ENCODE results near the gene STK40. TPM values are rescaled to one million over a fixed set of nuclear protein-coding genes. Genes with fewer than 3 reads are reported as not detected.

Gene STK40
- total RNA-seq, 1 experiment from 2014 or later: 25.0 TPM

GRCh38 chr1:36406440-36406839 lies 20.7 kb upstream of the STK40 start:
- Histone ChIP-seq H3K36me3 (replicated peaks; ENCODE audit: control insufficient read depth, insufficient read depth, low read length) (peaks cover 2% of the 10 kb centered on the region), H3K4me3 (ENCODE audit: insufficient read depth, low read depth, low read length) (no peak overlapping the region), H3K27me3 (ENCODE audit: control insufficient read depth, insufficient read depth, low read length) (no peaks in the 10 kb centered on the region)
- DNase-seq: no peak

GRCh38 chr1:36402504-36402890 lies 16.8 kb upstream of the STK40 start:
- Histone ChIP-seq H3K27me3 (ENCODE audit: control insufficient read depth, insufficient read depth, low read length) (no peaks in the 10 kb centered on the region), H3K36me3 (replicated peaks; ENCODE audit: control insufficient read depth, insufficient read depth, low read length) (peaks cover 1% of the 10 kb centered on the region), H3K4me3 (ENCODE audit: insufficient read depth, low read depth, low read length) (no peak overlapping the region)
- DNase-seq: no peak

DNA sequence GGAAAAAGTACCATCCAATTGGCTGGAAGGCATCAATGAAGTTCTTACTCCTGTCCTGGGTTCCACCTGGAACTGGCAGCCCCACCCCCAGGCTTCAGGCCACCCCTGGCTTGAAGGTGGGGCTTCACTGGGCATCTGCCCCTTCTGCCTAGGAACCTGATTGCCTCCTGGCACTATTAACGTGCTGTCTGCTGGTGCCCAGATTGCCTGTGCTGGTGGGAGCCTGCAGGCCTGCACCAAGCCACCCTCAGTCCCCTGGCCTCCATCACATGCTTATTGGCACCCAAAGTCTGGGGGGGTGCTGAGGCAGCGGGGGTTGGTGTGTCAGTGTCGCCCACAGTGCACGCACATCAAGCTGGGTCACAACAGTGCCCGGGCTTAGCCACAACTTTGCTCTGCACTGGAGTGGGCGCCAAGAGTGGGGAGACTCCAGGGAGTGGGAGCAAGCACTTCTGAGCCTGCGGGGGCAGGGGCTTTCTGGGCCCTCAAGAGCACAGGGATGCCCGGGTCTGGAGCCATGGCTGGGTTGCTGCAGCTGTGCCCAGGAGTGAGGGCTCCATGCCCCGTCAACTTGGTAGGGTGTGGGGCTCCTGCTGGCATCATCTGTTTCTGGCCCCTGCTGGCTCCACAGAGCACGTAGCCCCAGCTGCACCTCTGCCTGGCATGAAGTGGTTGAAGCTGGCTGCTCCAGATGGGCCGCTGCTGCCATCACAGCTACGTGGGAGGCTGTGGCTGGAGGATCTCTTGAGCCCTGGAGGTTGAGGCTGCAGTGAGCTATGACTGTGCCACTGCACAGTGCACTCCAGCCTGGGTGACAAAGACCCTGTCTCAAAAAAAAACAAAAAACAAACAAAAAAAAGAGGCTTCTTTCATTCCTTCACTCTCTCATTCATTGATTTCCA lies 16.1 kb upstream of the STK40 start:
- no peaks in the 10 kb centered on the region for H3K36me3 ChIP-seq (replicated peaks; ENCODE audit: control insufficient read depth, insufficient read depth, low read length)
- H3K27me3 ChIP-seq (ENCODE audit: control insufficient read depth, insufficient read depth, low read length): no peaks in the 10 kb centered on the region
- H3K4me3 ChIP-seq (ENCODE audit: insufficient read depth, low read depth, low read length): peak overlapping the region; percentile 63
- no peak for DNase-seq

DNA sequence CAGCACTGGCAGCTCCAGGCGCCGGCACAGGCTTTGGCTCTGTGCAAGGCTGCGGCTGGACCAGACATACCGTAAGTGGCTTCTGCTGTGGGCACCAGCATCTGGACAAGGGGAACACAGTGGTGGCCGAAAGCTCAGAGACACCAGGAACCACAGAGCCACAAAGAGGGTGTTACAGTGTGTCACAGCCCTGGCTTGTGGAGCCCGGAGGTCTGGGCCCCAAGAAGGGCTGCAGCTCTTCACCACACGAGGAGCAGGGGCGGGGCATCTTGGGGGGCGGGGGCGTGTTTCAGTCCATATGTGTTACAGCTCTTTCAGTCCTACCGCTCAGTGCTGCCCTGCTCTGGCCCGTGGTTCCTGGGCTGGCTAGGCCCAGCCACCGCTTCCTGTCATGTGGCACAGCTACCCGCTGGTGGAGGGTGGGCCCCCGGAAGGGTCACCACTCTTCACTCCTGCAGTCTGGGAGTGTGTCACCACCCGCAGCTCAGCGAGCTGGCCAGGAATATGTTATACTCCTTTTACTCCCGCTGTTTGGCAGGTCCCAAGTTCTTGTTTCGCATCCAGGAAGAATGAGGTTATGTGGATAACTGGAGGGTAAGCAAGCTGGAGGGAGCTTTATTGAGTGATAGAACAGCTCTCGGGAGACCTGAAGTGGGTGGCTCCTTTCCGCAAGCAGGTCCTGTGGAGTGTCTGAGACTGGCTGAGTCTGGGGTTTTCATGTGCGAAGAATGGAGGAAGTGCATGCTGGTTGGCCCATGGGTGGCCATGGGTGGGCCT lies 15.3 kb upstream of the STK40 start:
- DNase-seq: peak; percentile 92

GRCh38 chr1:36400514-36400824 lies 14.7 kb upstream of the STK40 start:
- H3K36me3 ChIP-seq (replicated peaks; ENCODE audit: control insufficient read depth, insufficient read depth, low read length): no peaks in the 10 kb centered on the region
- H3K4me3 ChIP-seq (ENCODE audit: insufficient read depth, low read depth, low read length): peak overlapping the region; percentile 42
- peak; percentile 34 for DNase-seq
- H3K27me3 ChIP-seq (ENCODE audit: control insufficient read depth, insufficient read depth, low read length): no peaks in the 10 kb centered on the region

More for the DNA sequence above, 15.3 kb upstream of the STK40 start:
- no peaks in the 10 kb centered on the region for H3K36me3 ChIP-seq (replicated peaks; ENCODE audit: control insufficient read depth, insufficient read depth, low read length)
- peak overlapping the region; percentile 63 for H3K4me3 ChIP-seq (ENCODE audit: insufficient read depth, low read depth, low read length)
- H3K27me3 ChIP-seq (ENCODE audit: control insufficient read depth, insufficient read depth, low read length): no peaks in the 10 kb centered on the region

GRCh38 chr1:36398370-36398977 lies 12.8 kb upstream of the STK40 start:
- no peaks in the 10 kb centered on the region for H3K27me3 ChIP-seq (ENCODE audit: control insufficient read depth, insufficient read depth, low read length)
- H3K4me3 ChIP-seq (ENCODE audit: insufficient read depth, low read depth, low read length): no peak overlapping the region
- DNase-seq: no peak
- peaks cover 5% of the 10 kb centered on the region for H3K36me3 ChIP-seq (replicated peaks; ENCODE audit: control insufficient read depth, insufficient read depth, low read length)

DNA sequence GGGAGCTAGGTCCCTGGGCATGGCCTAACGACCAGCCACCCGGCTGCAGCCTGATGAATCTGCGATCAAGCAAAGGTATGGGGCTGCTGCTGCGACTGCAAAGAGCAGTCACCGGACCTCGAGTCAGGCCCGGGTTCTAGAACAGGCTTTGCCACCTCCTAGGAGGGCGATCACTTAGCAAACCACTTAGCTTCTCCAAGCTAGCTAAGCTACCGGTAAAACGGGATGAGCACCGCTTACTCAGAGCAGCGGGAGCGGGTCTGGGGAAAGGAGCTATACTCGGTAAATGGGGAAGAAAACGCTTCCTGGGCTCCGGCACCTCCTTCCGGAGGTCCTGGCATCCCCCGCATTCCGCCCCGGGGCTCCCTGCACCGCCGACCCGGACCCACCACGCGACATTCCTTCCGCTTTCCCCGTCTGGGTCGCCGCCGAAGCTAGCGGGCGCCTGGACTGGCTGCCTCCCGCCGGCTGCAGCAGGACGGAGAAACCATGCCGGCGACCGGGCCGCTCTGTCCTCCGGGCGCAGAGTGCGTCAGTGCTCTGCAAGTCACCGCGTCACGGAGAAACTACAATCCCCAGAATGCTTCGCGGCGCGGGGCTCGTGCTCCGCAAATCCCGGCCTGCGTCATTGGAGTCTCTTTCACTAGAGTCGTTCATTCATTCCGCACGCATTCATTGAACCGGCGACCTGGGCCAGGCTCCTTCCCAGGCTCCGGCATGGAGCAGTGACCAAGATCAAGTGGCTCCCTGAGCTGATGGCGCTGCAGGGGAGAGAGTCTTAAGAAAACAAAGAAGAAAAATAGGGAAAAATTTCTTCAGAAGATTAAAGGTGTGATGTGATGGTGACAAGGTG lies 11.9 kb upstream of the STK40 start, which contains the start of gene LSM10:
Gene LSM10 (minus strand): TSS at position 531 of the 853 bp plus-strand sequence. CDS start 3,779 bp downstream, outside the sequence.
- peak; percentile 95 for DNase-seq
- Histone ChIP-seq H3K27me3 (ENCODE audit: control insufficient read depth, insufficient read depth, low read length) (no peaks in the 10 kb centered on the region), H3K36me3 (replicated peaks; ENCODE audit: control insufficient read depth, insufficient read depth, low read length) (peaks cover 10% of the 10 kb centered on the region), H3K4me3 (ENCODE audit: insufficient read depth, low read depth, low read length) (peak within 1 kb of the TSS; percentile 76)

- H3K4me3 ChIP-seq (ENCODE audit: insufficient read depth, low read depth, low read length): peak overlapping the region; percentile 76
- DNase-seq: no peak
- H3K36me3 ChIP-seq (replicated peaks; ENCODE audit: control insufficient read depth, insufficient read depth, low read length): peaks cover 12% of the 10 kb centered on the region
- no peaks in the 10 kb centered on the region for H3K27me3 ChIP-seq (ENCODE audit: control insufficient read depth, insufficient read depth, low read length)
These were observed 11.3 kb upstream of the STK40 start for GRCh38 chr1:36397083-36397377.

DNA sequence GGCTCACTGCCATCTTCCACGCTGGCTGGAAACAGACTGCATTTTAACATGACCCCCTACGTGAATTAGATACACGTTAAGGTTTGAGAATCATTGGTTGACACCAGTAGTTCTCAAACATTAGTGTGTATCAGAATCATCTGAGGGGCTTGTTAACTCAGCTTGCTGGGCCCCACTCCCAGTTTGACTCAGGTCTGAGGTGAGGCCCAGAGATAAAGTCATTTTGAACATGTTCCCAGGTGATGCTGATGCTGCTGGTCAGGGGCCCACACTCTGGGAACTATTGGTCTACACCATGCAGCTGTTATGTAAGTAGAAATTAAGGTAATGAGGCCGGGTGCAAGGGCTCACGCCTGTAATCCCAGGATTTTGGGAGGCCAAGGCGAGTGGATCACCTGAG lies 10.6 kb upstream of the STK40 start:
- H3K36me3 ChIP-seq (replicated peaks; ENCODE audit: control insufficient read depth, insufficient read depth, low read length): peaks cover 15% of the 10 kb centered on the region
- no peaks in the 10 kb centered on the region for H3K27me3 ChIP-seq (ENCODE audit: control insufficient read depth, insufficient read depth, low read length)
- H3K4me3 ChIP-seq (ENCODE audit: insufficient read depth, low read depth, low read length): no peak overlapping the region
- no peak for DNase-seq

GRCh38 chr1:36393686-36394085 lies 8.0 kb upstream of the STK40 start:
- Histone ChIP-seq H3K27me3 (ENCODE audit: control insufficient read depth, insufficient read depth, low read length) (no peaks in the 10 kb centered on the region), H3K36me3 (replicated peaks; ENCODE audit: control insufficient read depth, insufficient read depth, low read length) (peaks cover 19% of the 10 kb centered on the region), H3K4me3 (ENCODE audit: insufficient read depth, low read depth, low read length) (no peak overlapping the region)
- no peak for DNase-seq

DNA sequence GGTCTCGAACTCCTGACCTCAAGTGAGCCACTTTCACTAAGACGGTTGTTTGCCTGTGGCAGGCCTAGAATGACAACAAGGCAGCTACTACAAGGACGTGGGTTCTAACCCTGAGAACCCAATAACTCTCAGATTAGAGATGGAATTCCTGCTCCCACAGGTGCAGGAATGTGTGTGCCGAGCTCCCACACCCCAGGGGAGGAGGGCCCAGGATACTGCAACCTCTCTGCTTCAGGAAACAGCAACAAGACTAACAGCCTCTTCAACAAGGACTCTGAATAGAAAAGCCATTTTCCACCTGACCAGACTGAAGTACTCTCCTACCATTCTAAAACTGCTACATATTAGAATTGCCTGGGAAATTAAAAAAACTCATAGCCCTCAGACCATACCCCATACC lies 7.1 kb upstream of the STK40 start:
- no peak for DNase-seq

GRCh38 chr1:36391271-36391670 lies 5.5 kb upstream of the STK40 start:
- no peak overlapping the region for H3K4me3 ChIP-seq (ENCODE audit: insufficient read depth, low read depth, low read length)
- H3K27me3 ChIP-seq (ENCODE audit: control insufficient read depth, insufficient read depth, low read length): no peaks in the 10 kb centered on the region
- DNase-seq: no peak
- peaks cover 19% of the 10 kb centered on the region for H3K36me3 ChIP-seq (replicated peaks; ENCODE audit: control insufficient read depth, insufficient read depth, low read length)

More for the DNA sequence above, 7.1 kb upstream of the STK40 start:
- H3K36me3 ChIP-seq (replicated peaks; ENCODE audit: control insufficient read depth, insufficient read depth, low read length): peaks cover 19% of the 10 kb centered on the region
- H3K4me3 ChIP-seq (ENCODE audit: insufficient read depth, low read depth, low read length): no peak overlapping the region
- no peaks in the 10 kb centered on the region for H3K27me3 ChIP-seq (ENCODE audit: control insufficient read depth, insufficient read depth, low read length)

DNA sequence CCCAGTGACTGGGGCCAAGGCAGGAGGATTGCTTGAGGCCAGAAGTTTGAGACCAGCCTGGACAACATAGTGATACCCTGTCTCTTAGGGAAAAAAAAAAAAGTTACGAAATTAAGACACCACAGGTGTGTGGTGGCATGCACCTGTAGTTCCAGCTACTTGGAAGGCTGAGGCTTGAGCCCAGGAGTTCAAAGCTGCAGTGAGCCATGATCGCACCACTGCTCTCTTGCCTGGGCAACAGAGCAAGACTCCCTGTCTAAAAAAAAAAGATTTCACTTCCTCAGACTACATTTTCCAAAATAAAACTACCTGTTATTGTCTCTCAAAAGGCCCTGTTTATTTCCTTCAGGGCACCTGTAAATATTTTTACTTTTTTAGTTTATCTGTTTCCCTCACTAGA lies 4.7 kb upstream of the STK40 start:
- H3K4me3 ChIP-seq (ENCODE audit: insufficient read depth, low read depth, low read length): no peak overlapping the region
- no peaks in the 10 kb centered on the region for H3K27me3 ChIP-seq (ENCODE audit: control insufficient read depth, insufficient read depth, low read length)
- DNase-seq: no peak

DNA sequence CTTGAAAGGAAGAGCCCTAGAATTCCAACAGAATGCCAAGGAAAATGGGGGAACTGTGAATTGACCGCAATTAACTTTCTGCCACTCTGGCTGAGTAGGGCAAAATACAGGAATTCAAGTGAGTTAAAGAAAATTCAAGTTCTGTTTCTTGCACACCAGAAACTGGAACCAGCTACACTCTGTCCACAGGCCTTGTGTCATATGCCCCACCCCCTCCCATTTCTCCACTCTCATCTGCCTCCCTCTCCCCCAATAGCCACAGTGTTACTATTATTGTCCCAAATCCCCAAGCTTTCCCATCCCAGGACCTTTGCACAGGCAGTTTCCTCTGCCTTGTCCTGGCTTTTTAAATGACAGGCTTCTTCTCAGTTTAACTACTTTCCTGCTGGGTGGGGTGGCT lies 4.3 kb upstream of the STK40 start:
- H3K4me3 ChIP-seq (ENCODE audit: insufficient read depth, low read depth, low read length): no peak overlapping the region
- DNase-seq: no peak
- peaks cover 19% of the 10 kb centered on the region for H3K36me3 ChIP-seq (replicated peaks; ENCODE audit: control insufficient read depth, insufficient read depth, low read length)
- no peaks in the 10 kb centered on the region for H3K27me3 ChIP-seq (ENCODE audit: control insufficient read depth, insufficient read depth, low read length)

More for the DNA sequence above, 4.7 kb upstream of the STK40 start:
- H3K36me3 ChIP-seq (replicated peaks; ENCODE audit: control insufficient read depth, insufficient read depth, low read length): peaks cover 19% of the 10 kb centered on the region

Data from H7 (cell line).